Esophagus muscularis mucosa (tissue), 3 donors: ENCODE measurements around the gene S100A1.

Experiments used
- CTCF ChIP-seq, 3 experiments: fragments of 200-600 bp in 2 of 3; fragments of 450-650 bp in 1 of 3; sonication (generic) in 2 of 3; IDR thresholded peaks; one replicate each; pipeline ENCODE4 v1.5.1; 2017 to 2019; ENCODE audit warnings: antibody characterized with exemption in 3 of 3, mild to moderate bottlenecking in 2 of 3, moderate library complexity in 1 of 3
- POLR2A ChIP-seq: fragments of 450-650 bp; IDR thresholded peaks from one replicate; pipeline ENCODE4 v1.6.1; 2017; ENCODE audit warnings: antibody characterized with exemption, moderate library complexity, mild to moderate bottlenecking, low read depth
- POLR2AphosphoS5 ChIP-seq, 2 donors: sonication (generic); formaldehyde crosslinking; IDR thresholded peaks; one replicate each; pipeline ENCODE4 v1.6.1; 2017; ENCODE audit warnings: antibody characterized with exemption in 2 of 2

GRCh38 chr1:153663211-153663610 lies 35.0 kb downstream of the S100A1 start:
- TF ChIP-seq POLR2AphosphoS5 (IDR thresholded peaks at IDR 0.05), result no peak
- TF ChIP-seq CTCF (IDR thresholded peaks at IDR 0.05), result no peak
- TF ChIP-seq POLR2A, result no peak
